Breast epithelium (tissue), 3 donors: Measurements from ENCODE around the gene NCR2.

ENCODE experiments used
- POLR2A ChIP-seq: fragments of 450-650 bp; IDR thresholded peaks from one replicate; pipeline ENCODE4 v1.6.1; 2016; ENCODE audit warnings: antibody characterized with exemption, mild to moderate bottlenecking, moderate library complexity
- POLR2AphosphoS5 ChIP-seq, 3 donors: sonication (generic); formaldehyde crosslinking; IDR thresholded peaks; one replicate each; pipeline ENCODE4 v1.6.1; 2017; ENCODE audit warnings: antibody characterized with exemption in 3 of 3
- TF ChIP-seq, protein P1 (sequence below), 3 donors: fragments of 450-650 bp; IDR thresholded peaks; one replicate each; pipeline ENCODE4 v1.5.1; 2016 to 2017; ENCODE audit warnings: antibody characterized with exemption in 3 of 3, mild to moderate bottlenecking in 3 of 3, moderate library complexity in 3 of 3

DNA sequence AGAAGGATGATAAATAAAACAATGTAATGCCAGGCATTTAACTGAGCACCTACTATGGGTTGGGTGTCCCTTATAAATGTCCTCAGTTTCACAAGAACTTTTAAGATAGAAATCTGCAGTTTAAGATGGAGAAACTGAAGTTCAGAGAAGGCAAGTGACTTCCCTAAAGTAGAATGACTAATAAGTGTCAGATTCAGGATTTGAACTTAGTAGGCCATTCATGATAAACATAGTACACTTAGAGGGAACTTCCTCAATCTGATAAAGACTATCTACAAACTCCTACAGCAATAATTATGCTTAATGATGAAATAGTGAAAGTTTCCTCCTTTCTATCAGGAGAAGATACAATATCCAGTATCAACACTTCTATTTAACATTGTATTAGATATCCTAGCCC lies 43.9 kb downstream of the NCR2 start:
- TF ChIP-seq, protein P1, sequence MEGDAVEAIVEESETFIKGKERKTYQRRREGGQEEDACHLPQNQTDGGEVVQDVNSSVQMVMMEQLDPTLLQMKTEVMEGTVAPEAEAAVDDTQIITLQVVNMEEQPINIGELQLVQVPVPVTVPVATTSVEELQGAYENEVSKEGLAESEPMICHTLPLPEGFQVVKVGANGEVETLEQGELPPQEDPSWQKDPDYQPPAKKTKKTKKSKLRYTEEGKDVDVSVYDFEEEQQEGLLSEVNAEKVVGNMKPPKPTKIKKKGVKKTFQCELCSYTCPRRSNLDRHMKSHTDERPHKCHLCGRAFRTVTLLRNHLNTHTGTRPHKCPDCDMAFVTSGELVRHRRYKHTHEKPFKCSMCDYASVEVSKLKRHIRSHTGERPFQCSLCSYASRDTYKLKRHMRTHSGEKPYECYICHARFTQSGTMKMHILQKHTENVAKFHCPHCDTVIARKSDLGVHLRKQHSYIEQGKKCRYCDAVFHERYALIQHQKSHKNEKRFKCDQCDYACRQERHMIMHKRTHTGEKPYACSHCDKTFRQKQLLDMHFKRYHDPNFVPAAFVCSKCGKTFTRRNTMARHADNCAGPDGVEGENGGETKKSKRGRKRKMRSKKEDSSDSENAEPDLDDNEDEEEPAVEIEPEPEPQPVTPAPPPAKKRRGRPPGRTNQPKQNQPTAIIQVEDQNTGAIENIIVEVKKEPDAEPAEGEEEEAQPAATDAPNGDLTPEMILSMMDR (IDR thresholded peaks at IDR 0.05): no peak
- TF ChIP-seq POLR2AphosphoS5 (IDR thresholded peaks at IDR 0.05): no peak
- no peak for TF ChIP-seq POLR2A
